ENCODE data around the gene GDF10.

GDF10 gene

GRCh38 chr10:47333532-47333931, 33.5 kb downstream of the GDF10 start:
- DNase-seq (ENCODE audit: low read depth in 3 of 3): no peak

GRCh38 chr10:47334466-47335295, 34.7 kb downstream of the GDF10 start:
- DNase-seq (ENCODE audit: low read depth in 3 of 3): no peak

GRCh38 chr10:47335906-47336305, 35.9 kb downstream of the GDF10 start:
- no peak for DNase-seq (ENCODE audit: low read depth in 3 of 3)

- no peak for DNase-seq (ENCODE audit: low read depth in 3 of 3)
Observed at GRCh38 chr10:47336387-47337134, 36.6 kb downstream of the GDF10 start.

- DNase-seq (ENCODE audit: low read depth in 3 of 3): no peak
Observed at GRCh38 chr10:47337310-47337709, 37.3 kb downstream of the GDF10 start.

- no peak for DNase-seq (ENCODE audit: low read depth in 3 of 3)
Observed at GRCh38 chr10:47339186-47339735, 39.3 kb downstream of the GDF10 start.

- no peak for DNase-seq (ENCODE audit: low read depth in 3 of 3)
Observed at GRCh38 chr10:47339759-47340607, 40.0 kb downstream of the GDF10 start.

- DNase-seq (ENCODE audit: low read depth in 3 of 3): peak; percentile 42 to 56 (median 51)
Observed at GRCh38 chr10:47340608-47341170, 40.7 kb downstream of the GDF10 start.

- no peak for DNase-seq (ENCODE audit: low read depth in 3 of 3)
Observed at GRCh38 chr10:47344996-47345870, 45.2 kb downstream of the GDF10 start.

- DNase-seq (ENCODE audit: low read depth in 3 of 3): no peak
Observed at GRCh38 chr10:47346581-47347302, 46.7 kb downstream of the GDF10 start.

- DNase-seq (ENCODE audit: low read depth in 3 of 3): no peak
Observed at GRCh38 chr10:47347303-47347675, 47.3 kb downstream of the GDF10 start.

GRCh38 chr10:47348138-47348651, 48.2 kb downstream of the GDF10 start, which contains the start of gene RBP3:
RBP3 (plus strand) TSS chr10:47348363; CDS start chr10:47348485, 122 bp downstream.
- no peak for DNase-seq (ENCODE audit: low read depth in 3 of 3)

GRCh38 chr10:47348661-47349470, 48.9 kb downstream of the GDF10 start:
- no peak for DNase-seq (ENCODE audit: low read depth in 3 of 3)

- no peak for DNase-seq (ENCODE audit: low read depth in 3 of 3)
Observed at GRCh38 chr10:47349516-47349915, 49.5 kb downstream of the GDF10 start.

GRCh38 chr10:47349941-47350371, 50.0 kb downstream of the GDF10 start:
- DNase-seq (ENCODE audit: low read depth in 3 of 3): no peak

GRCh38 chr10:47350671-47351640, 51.0 kb downstream of the GDF10 start:
- DNase-seq (ENCODE audit: low read depth in 3 of 3): no peak

Measured in stimulated activated CD4-positive, alpha-beta T cell treated with anti-CD3 and anti-CD28 coated beads, TNF-alpha, amount 100 ng/mL, for 4 hours (primary cell).